Epithelial cell of prostate (primary cell): ENCODE measurements around the gene QPCT.

Experiments used
- DNase-seq: peaks from one replicate; pipeline ENCODE4 v3.0.0-alpha.2; 2011; ENCODE audit warnings: low read depth, low spot score
- H3K27ac ChIP-seq: fragments of 450-650 bp; 2 replicates; pipeline ENCODE4 v1.5.1; 2017; ENCODE audit warnings: mild to moderate bottlenecking

Gene QPCT

GRCh38 chr2:37324536-37324785, 20.0 kb upstream of the QPCT start:
- DNase-seq, result no peak
- peak overlapping the region; percentile 41 for H3K27ac ChIP-seq

GRCh38 chr2:37324786-37325624, 19.4 kb upstream of the QPCT start, which contains the start of gene PRKD3:
PRKD3 (minus strand) TSS chr2:37324833; CDS start chr2:37316524, 8,309 bp downstream.
- peak within 1 kb of the TSS; percentile 41 for H3K27ac ChIP-seq
- no peak for DNase-seq

- DNase-seq, result no peak
- H3K27ac ChIP-seq, result no peak overlapping the region
These were observed 18.8 kb upstream of the QPCT start for GRCh38 chr2:37325625-37326071.

GRCh38 chr2:37326285-37326684, 18.1 kb upstream of the QPCT start:
- no peak overlapping the region for H3K27ac ChIP-seq
- no peak for DNase-seq

- DNase-seq, result no peak
- no peak overlapping the region for H3K27ac ChIP-seq
These were observed 17.4 kb upstream of the QPCT start for GRCh38 chr2:37326866-37327634.

GRCh38 chr2:37330681-37331080, 13.7 kb upstream of the QPCT start:
- H3K27ac ChIP-seq, result no peak overlapping the region
- no peak for DNase-seq

- no peak overlapping the region for H3K27ac ChIP-seq
- no peak for DNase-seq
These were observed 11.9 kb upstream of the QPCT start for GRCh38 chr2:37332560-37332959.

- no peak overlapping the region for H3K27ac ChIP-seq
- no peak for DNase-seq
These were observed 11.2 kb upstream of the QPCT start for GRCh38 chr2:37333256-37333655.

- DNase-seq, result no peak
- H3K27ac ChIP-seq, result no peak overlapping the region
These were observed 8.8 kb upstream of the QPCT start for GRCh38 chr2:37335604-37336003.

- no peak for DNase-seq
- no peak overlapping the region for H3K27ac ChIP-seq
These were observed 6.7 kb upstream of the QPCT start for GRCh38 chr2:37337620-37338280.

- DNase-seq, result no peak
- H3K27ac ChIP-seq, result no peak overlapping the region
These were observed 5.5 kb upstream of the QPCT start for GRCh38 chr2:37338933-37339332.

- no peak overlapping the region for H3K27ac ChIP-seq
- no peak for DNase-seq
These were observed 3.8 kb upstream of the QPCT start for GRCh38 chr2:37340637-37341036.

- DNase-seq, result no peak
These were observed 1.7 kb upstream of the QPCT start for GRCh38 chr2:37342591-37343220.

GRCh38 chr2:37343537-37344434, 644 bp upstream of the QPCT start:
- peak overlapping the region; percentile 35 for H3K27ac ChIP-seq

More at GRCh38 chr2:37342591-37343220, 1.7 kb upstream of the QPCT start:
- no peak overlapping the region for H3K27ac ChIP-seq

GRCh38 chr2:37348155-37348554, 3.7 kb downstream of the QPCT start:
- no peak for DNase-seq

More at GRCh38 chr2:37343537-37344434, 644 bp upstream of the QPCT start:
- no peak for DNase-seq

GRCh38 chr2:37349231-37349860, 4.9 kb downstream of the QPCT start:
- peak overlapping the region; percentile 65 for H3K27ac ChIP-seq
- DNase-seq, result no peak

More at GRCh38 chr2:37348155-37348554, 3.7 kb downstream of the QPCT start:
- no peak overlapping the region for H3K27ac ChIP-seq

- DNase-seq, result no peak
- H3K27ac ChIP-seq, result peak overlapping the region; percentile 65
These were observed 5.6 kb downstream of the QPCT start for GRCh38 chr2:37350034-37350433.

- H3K27ac ChIP-seq, result no peak overlapping the region
- no peak for DNase-seq
These were observed 10.1 kb downstream of the QPCT start for GRCh38 chr2:37354531-37354930.

GRCh38 chr2:37355735-37356134, 11.3 kb downstream of the QPCT start:
- DNase-seq, result no peak

More at GRCh38 chr2:37355735-37356134, 11.3 kb downstream of the QPCT start:
- no peak overlapping the region for H3K27ac ChIP-seq
